Activated CD4-positive, alpha-beta memory T cell treated with anti-CD3 and anti-CD28 coated beads for 36 hours (primary cell): Measurements from ENCODE around the gene C16orf86. TPM values are rescaled to one million over a fixed set of nuclear protein-coding genes. Genes with fewer than 3 reads are reported as not detected.
A peak's percentile ranks its signal among the peaks of the same experiment; 100 is the strongest.

Experiments used
- CTCF ChIA-PET: fragments of 350-600 bp; sonication (Branson Sonifier 250); formaldehyde crosslinking; loops from one replicate; lab custom pipeline; 2021; ENCODE audit warnings: antibody characterized with exemption, inconsistent platforms; lab: Charles Lee
- POLR2A ChIA-PET: fragments of 350-600 bp; sonication (Branson Sonifier 250); formaldehyde crosslinking; loops from one replicate; lab custom pipeline; 2021; ENCODE audit warnings: antibody characterized with exemption; lab: Charles Lee
- DNase-seq: peaks from one replicate; pipeline ENCODE4 v3.0.0-alpha.2; 2020
- H3K27ac Mint-ChIP-seq: one replicate; pipeline ENCODE4 v1.8.0; 2021; ENCODE audit warnings: mixed read lengths
- H3K27me3 Mint-ChIP-seq: one replicate; pipeline ENCODE4 v1.8.0; 2021; ENCODE audit warnings: mixed read lengths
- H3K36me3 Mint-ChIP-seq: one replicate; pipeline ENCODE4 v1.8.0; 2021; ENCODE audit warnings: mixed read lengths
- H3K4me1 Mint-ChIP-seq: one replicate; pipeline ENCODE4 v1.8.0; 2021; ENCODE audit warnings: low read depth, mixed read lengths
- H3K4me3 Mint-ChIP-seq: one replicate; pipeline ENCODE4 v1.8.0; 2021; ENCODE audit warnings: mild to moderate bottlenecking, mixed read lengths
- H3K9me3 Mint-ChIP-seq: one replicate; pipeline ENCODE4 v1.8.0; 2021; ENCODE audit warnings: mixed read lengths
- intact Hi-C: fragments of 100-400 bp; cut with micrococcal nuclease; formaldehyde crosslinking; loops from one replicate; pipeline ENCODE4 v1.15.1; 2023
- total RNA-seq, 2 experiments: library from RNA; stranded (reverse); gene quantifications; one replicate each; pipeline ENCODE4 v1.2.3, GENCODE V29; 2021

Gene C16orf86
- total RNA-seq, 2 experiments from 2014 or later, result 2.2 to 2.5 TPM

DNA sequence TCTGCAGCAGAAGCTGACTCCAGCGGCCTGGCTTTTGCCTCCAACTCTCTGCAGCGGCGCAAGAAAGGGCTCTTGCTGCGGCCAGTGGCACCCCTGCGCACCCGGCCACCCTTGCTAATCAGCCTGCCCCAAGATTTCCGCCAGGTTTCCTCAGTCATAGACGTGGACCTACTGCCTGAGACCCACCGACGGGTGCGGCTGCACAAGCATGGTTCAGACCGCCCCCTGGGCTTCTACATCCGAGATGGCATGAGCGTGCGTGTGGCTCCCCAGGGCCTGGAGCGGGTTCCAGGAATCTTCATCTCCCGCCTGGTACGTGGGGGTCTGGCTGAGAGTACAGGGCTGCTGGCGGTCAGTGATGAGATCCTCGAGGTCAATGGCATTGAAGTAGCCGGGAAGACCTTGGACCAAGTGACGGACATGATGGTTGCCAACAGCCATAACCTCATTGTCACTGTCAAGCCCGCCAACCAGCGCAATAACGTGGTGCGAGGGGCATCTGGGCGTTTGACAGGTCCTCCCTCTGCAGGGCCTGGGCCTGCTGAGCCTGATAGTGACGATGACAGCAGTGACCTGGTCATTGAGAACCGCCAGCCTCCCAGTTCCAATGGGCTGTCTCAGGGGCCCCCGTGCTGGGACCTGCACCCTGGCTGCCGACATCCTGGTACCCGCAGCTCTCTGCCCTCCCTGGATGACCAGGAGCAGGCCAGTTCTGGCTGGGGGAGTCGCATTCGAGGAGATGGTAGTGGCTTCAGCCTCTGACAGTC, 4.5 kb upstream of the C16orf86 start:
- DNase-seq, result no peak
- intact Hi-C loops, result loop anchor here (5.0 to 10.0 kb wide), 4 partner anchors 115 to 1673 kb away; partner anchors contain the start of genes CENPT, COG8, FHOD1 and NIP7
- Mint-ChIP-seq H3K27me3 (no peaks in the 10 kb centered on the region), H3K4me3 (peak overlapping the region; percentile 86), H3K9me3 (no peaks in the 10 kb centered on the region), H3K36me3 (peaks cover 10% of the 10 kb centered on the region), H3K4me1 (peaks cover 32% of the 10 kb centered on the region), H3K27ac (no peak overlapping the region)
- ChIA-PET POLR2A (interaction anchor here (1.1 kb wide), 1 partner anchor 18 kb away, joined by 4 read pairs; the partner anchor contains the start of gene CARMIL2), CTCF (interaction anchor here (1.2 to 3.8 kb wide), 5 partner anchors 17 to 179 kb away, joined by 3 to 43 read pairs (median 7); partner anchors contain the start of gene CARMIL2)

- peaks cover 10% of the 10 kb centered on the region for H3K36me3 Mint-ChIP-seq
- CTCF ChIA-PET, result interaction anchor here (0.8 to 3.8 kb wide), 8 partner anchors 11 to 211 kb away, joined by 3 to 43 read pairs (median 5); partner anchors contain the start of gene CARMIL2
- intact Hi-C loops, result loop anchor here (5.0 to 10.0 kb wide), 4 partner anchors 115 to 1672 kb away; partner anchors contain the start of genes CENPT, COG8, FHOD1 and NIP7
- no peaks in the 10 kb centered on the region for H3K27me3 Mint-ChIP-seq
- no peak overlapping the region for H3K27ac Mint-ChIP-seq
- POLR2A ChIA-PET, result interaction anchor here (1.1 kb wide), 1 partner anchor 18 kb away, joined by 4 read pairs; the partner anchor contains the start of gene CARMIL2
- H3K9me3 Mint-ChIP-seq, result no peaks in the 10 kb centered on the region
- H3K4me3 Mint-ChIP-seq, result no peak overlapping the region
- no peak for DNase-seq
- peaks cover 38% of the 10 kb centered on the region for H3K4me1 Mint-ChIP-seq
These were observed 4.0 kb upstream of the C16orf86 start for GRCh38 chr16:67662653-67663010.

GRCh38 chr16:67663151-67663876, 3.3 kb upstream of the C16orf86 start:
- CTCF ChIA-PET, result interaction anchor here (0.8 to 7.8 kb wide), 14 partner anchors 9 to 358 kb away, joined by 3 to 91 read pairs (median 5); partner anchors contain the start of genes CARMIL2, CTCF and GFOD2
- Mint-ChIP-seq H3K27me3 (no peaks in the 10 kb centered on the region), H3K4me1 (peaks cover 34% of the 10 kb centered on the region), H3K36me3 (peaks cover 10% of the 10 kb centered on the region), H3K4me3 (no peak overlapping the region), H3K9me3 (no peaks in the 10 kb centered on the region), H3K27ac (peak overlapping the region; percentile 30)
- DNase-seq, result peak; percentile 55
- POLR2A ChIA-PET, result interaction anchor here (1.1 kb wide), 1 partner anchor 19 kb away, joined by 4 read pairs; the partner anchor contains the start of gene CARMIL2
- intact Hi-C loops, result loop anchor here (5.0 to 10.0 kb wide), 4 partner anchors 116 to 1671 kb away; partner anchors contain the start of genes CENPT, COG8, FHOD1 and NIP7

GRCh38 chr16:67663877-67664222, 2.8 kb upstream of the C16orf86 start:
- intact Hi-C loops, result loop anchor here (5.0 to 10.0 kb wide), 4 partner anchors 117 to 1671 kb away; partner anchors contain the start of genes CENPT, COG8, FHOD1 and NIP7
- ChIA-PET CTCF (interaction anchor here (0.8 to 7.8 kb wide), 10 partner anchors 9 to 358 kb away, joined by 3 to 91 read pairs (median 5); partner anchors contain the start of genes CARMIL2, CTCF and GFOD2), POLR2A (no interaction called here)
- DNase-seq, result no peak
- Mint-ChIP-seq H3K27me3 (no peaks in the 10 kb centered on the region), H3K4me3 (no peak overlapping the region), H3K27ac (no peak overlapping the region), H3K4me1 (peaks cover 28% of the 10 kb centered on the region), H3K36me3 (peaks cover 10% of the 10 kb centered on the region), H3K9me3 (no peaks in the 10 kb centered on the region)

- Mint-ChIP-seq H3K4me3 (no peak overlapping the region), H3K36me3 (peaks cover 7% of the 10 kb centered on the region), H3K9me3 (no peaks in the 10 kb centered on the region), H3K27me3 (no peaks in the 10 kb centered on the region), H3K27ac (no peak overlapping the region), H3K4me1 (peaks cover 24% of the 10 kb centered on the region)
- CTCF ChIA-PET, result interaction anchor here (0.8 to 7.8 kb wide), 8 partner anchors 8 to 153 kb away, joined by 3 to 91 read pairs (median 6); partner anchors contain the start of genes CARMIL2, CTCF and GFOD2
- intact Hi-C loops, result loop anchor here (5.0 to 10.0 kb wide), 4 partner anchors 117 to 1671 kb away; partner anchors contain the start of genes CENPT, COG8, FHOD1 and NIP7
- DNase-seq, result no peak
- POLR2A ChIA-PET, result no interaction called here
These were observed 2.4 kb upstream of the C16orf86 start for GRCh38 chr16:67664258-67664657.

- Mint-ChIP-seq H3K36me3 (peaks cover 7% of the 10 kb centered on the region), H3K27ac (no peak overlapping the region), H3K9me3 (no peaks in the 10 kb centered on the region), H3K27me3 (no peaks in the 10 kb centered on the region), H3K4me1 (peaks cover 24% of the 10 kb centered on the region), H3K4me3 (no peak overlapping the region)
- POLR2A ChIA-PET, result interaction anchor here (1.4 kb wide), 1 partner anchor 142 kb away, joined by 4 read pairs; the partner anchor contains the start of genes RANBP10 and TSNAXIP1
- intact Hi-C loops, result loop anchor here (5.0 to 10.0 kb wide), 5 partner anchors 118 to 1670 kb away; partner anchors contain the start of genes CENPT, COG8, FHOD1 and NIP7
- DNase-seq, result no peak
- CTCF ChIA-PET, result interaction anchor here (0.8 to 7.8 kb wide), 8 partner anchors 13 to 152 kb away, joined by 3 to 91 read pairs (median 12); partner anchors contain the start of genes CARMIL2, CTCF and GFOD2
These were observed 1.7 kb upstream of the C16orf86 start for GRCh38 chr16:67664871-67665270.

DNA sequence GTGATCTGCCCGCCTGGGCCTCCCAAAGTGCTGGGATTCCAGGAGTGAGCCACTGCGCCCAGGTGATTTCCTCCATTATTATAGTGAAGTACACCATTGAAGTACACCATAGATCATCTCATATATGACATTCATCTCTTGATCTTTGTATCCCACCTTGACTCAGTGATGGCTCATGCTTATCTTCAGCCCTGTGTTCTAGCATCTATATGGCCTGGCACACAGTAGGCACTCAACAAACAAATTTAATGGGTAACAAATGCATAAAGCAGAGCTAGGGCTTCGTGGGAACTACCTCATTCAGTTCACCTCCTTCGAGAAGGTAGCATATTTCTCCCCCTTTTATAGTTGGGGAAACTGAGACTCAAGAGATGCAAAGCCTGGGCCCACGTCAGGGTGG, 1.0 kb upstream of the C16orf86 start:
- no peaks in the 10 kb centered on the region for H3K27me3 Mint-ChIP-seq
- intact Hi-C loops, result loop anchor here (5.0 to 10.0 kb wide), 4 partner anchors 142 to 1669 kb away; partner anchors contain the start of genes CENPT, COG8, FHOD1 and NIP7
- ChIA-PET POLR2A (interaction anchor here (1.1 to 1.4 kb wide), 2 partner anchors 102 to 141 kb away, joined by 4 to 5 read pairs; partner anchors contain the start of genes RANBP10 and TSNAXIP1), CTCF (interaction anchor here (1.3 to 7.8 kb wide), 5 partner anchors 20 to 144 kb away, joined by 3 to 91 read pairs (median 18); partner anchors contain the start of genes CARMIL2 and CTCF)
- H3K9me3 Mint-ChIP-seq, result no peaks in the 10 kb centered on the region
- no peak overlapping the region for H3K27ac Mint-ChIP-seq
- peaks cover 7% of the 10 kb centered on the region for H3K36me3 Mint-ChIP-seq
- peaks cover 24% of the 10 kb centered on the region for H3K4me1 Mint-ChIP-seq
- DNase-seq, result no peak
- H3K4me3 Mint-ChIP-seq, result peak overlapping the region; percentile 76

GRCh38 chr16:67666032-67666551, 522 bp upstream of the C16orf86 start:
- Mint-ChIP-seq H3K9me3 (no peaks in the 10 kb centered on the region), H3K4me3 (peak overlapping the region; percentile 76), H3K4me1 (peaks cover 24% of the 10 kb centered on the region), H3K27ac (no peak overlapping the region), H3K27me3 (no peaks in the 10 kb centered on the region), H3K36me3 (peaks cover 7% of the 10 kb centered on the region)
- intact Hi-C loops, result loop anchor here (2.0 to 10.0 kb wide), 5 partner anchors 53 to 1669 kb away; partner anchors contain the start of genes CENPT, COG8, FHOD1 and GFOD2
- CTCF ChIA-PET, result interaction anchor here (1.3 to 7.8 kb wide), 5 partner anchors 21 to 145 kb away, joined by 3 to 91 read pairs (median 18); partner anchors contain the start of genes CARMIL2 and CTCF
- DNase-seq, result no peak
- POLR2A ChIA-PET, result interaction anchor here (1.1 to 1.4 kb wide), 2 partner anchors 103 to 140 kb away, joined by 4 to 5 read pairs; partner anchors contain the start of genes RANBP10 and TSNAXIP1

GRCh38 chr16:67667453-67667816, 821 bp downstream of the C16orf86 start:
- intact Hi-C loops, result loop anchor here (2.0 to 10.0 kb wide), 5 partner anchors 51 to 1667 kb away; partner anchors contain the start of genes CENPT, COG8, FHOD1 and GFOD2
- Mint-ChIP-seq H3K4me1 (peaks cover 15% of the 10 kb centered on the region), H3K27me3 (no peaks in the 10 kb centered on the region), H3K9me3 (no peaks in the 10 kb centered on the region), H3K4me3 (peak overlapping the region; percentile 82), H3K36me3 (peaks cover 7% of the 10 kb centered on the region), H3K27ac (no peak overlapping the region)
- no peak for DNase-seq
- ChIA-PET POLR2A (interaction anchor here (0.6 to 1.4 kb wide), 3 partner anchors 11 to 166 kb away, joined by 3 read pairs; no protein-coding TSS in a partner anchor), CTCF (interaction anchor here (0.6 to 7.8 kb wide), 22 partner anchors 9 to 186 kb away, joined by 3 to 91 read pairs (median 4); partner anchors contain the start of genes ATP6V0D1, CARMIL2, CTCF and GFOD2)

DNA sequence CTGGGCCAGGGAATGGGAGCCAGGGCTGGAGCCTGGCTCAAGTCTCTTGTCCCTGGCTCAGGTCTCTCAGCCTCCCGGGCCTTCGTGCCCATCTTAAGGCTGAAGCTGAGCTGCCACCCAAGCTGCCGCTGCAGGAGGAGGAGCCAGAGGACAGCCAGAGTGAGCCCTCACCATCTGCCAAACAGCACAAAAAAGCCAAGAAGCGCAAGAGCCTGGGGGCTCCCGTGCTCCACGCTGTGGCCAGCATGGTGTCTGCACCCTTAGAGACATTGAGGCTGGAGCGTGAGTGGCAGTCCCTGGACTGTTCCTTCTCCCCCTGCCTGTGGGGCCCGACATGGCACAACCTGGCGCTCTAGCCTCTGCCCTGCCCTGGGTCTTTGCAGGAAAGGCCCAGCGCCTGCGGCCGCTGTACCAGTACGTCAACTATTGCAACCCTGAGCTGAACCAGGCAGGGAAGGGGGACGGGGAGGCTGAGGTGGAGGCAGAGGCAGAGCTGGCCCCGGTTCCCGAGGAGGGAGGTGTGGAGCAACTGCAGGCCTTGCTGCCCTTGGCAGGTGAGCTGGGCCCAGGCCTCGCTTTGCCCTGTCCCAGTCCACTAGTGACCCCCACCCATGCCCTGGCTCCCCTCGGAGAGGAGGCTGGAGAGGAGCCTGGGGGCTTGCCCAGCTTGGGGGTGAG, 1.3 kb downstream of the C16orf86 start:
- ChIA-PET CTCF (interaction anchor here (0.6 to 7.8 kb wide), 23 partner anchors 9 to 187 kb away, joined by 3 to 91 read pairs (median 4); partner anchors contain the start of genes ATP6V0D1, CARMIL2, CTCF and GFOD2), POLR2A (interaction anchor here (0.6 to 1.4 kb wide), 4 partner anchors 10 to 185 kb away, joined by 3 read pairs; no protein-coding TSS in a partner anchor)
- Mint-ChIP-seq H3K4me3 (peak overlapping the region; percentile 82), H3K9me3 (no peaks in the 10 kb centered on the region), H3K36me3 (peaks cover 7% of the 10 kb centered on the region), H3K27me3 (no peaks in the 10 kb centered on the region), H3K4me1 (peaks cover 15% of the 10 kb centered on the region), H3K27ac (no peak overlapping the region)
- intact Hi-C loops, result loop anchor here (1.0 to 10.0 kb wide), 6 partner anchors 51 to 1667 kb away; partner anchors contain the start of genes CENPT, COG8, FHOD1 and GFOD2
- DNase-seq, result peak; percentile 90
